Loucy (cell line): ENCODE results near the gene RGS16.

Experiments used
- H2AFZ ChIP-seq: fragments of 200-600 bp; sonication (generic); 2 replicates; pipeline ENCODE4 v1.6.0; 2016; ENCODE audit warnings: antibody characterized with exemption, mild to moderate bottlenecking, low read length, moderate library complexity
- H3F3A ChIP-seq: fragments of 200-600 bp; 2 replicates; pipeline ENCODE4 v1.6.0; 2016; ENCODE audit warnings: antibody characterized with exemption, low read depth, mild to moderate bottlenecking
- H3K27me3 ChIP-seq: fragments of 200-600 bp; sonication (generic); 2 replicates; pipeline ENCODE4 v1.6.1; 2014; ENCODE audit warnings: low read length, mild to moderate bottlenecking; ENCODE audit not compliant: insufficient read depth, poor library complexity, severe bottlenecking
- H3K36me3 ChIP-seq: fragments of 200-600 bp; sonication (generic); 2 replicates; pipeline ENCODE4 v1.6.1; 2016; ENCODE audit warnings: low read length; ENCODE audit not compliant: insufficient read depth
- H3K4me1 ChIP-seq: fragments of 200-600 bp; sonication (generic); 2 replicates; pipeline ENCODE4 v1.5.1; 2014; ENCODE audit warnings: low read length, mild to moderate bottlenecking; ENCODE audit not compliant: insufficient read depth, poor library complexity, severe bottlenecking
- H3K4me2 ChIP-seq: fragments of 200-600 bp; sonication (generic); 2 replicates; pipeline ENCODE4 v1.6.0; 2014; ENCODE audit warnings: antibody characterized with exemption, low read length, low read depth, mild to moderate bottlenecking; ENCODE audit not compliant: poor library complexity, severe bottlenecking
- H3K4me3 ChIP-seq: fragments of 200-600 bp; sonication (generic); 2 replicates; pipeline ENCODE4 v1.5.1; 2014; ENCODE audit warnings: low read length, mild to moderate bottlenecking, mixed read lengths; ENCODE audit not compliant: poor library complexity, severe bottlenecking
- H3K79me2 ChIP-seq: fragments of 200-600 bp; sonication (generic); 2 replicates; pipeline ENCODE4 v1.6.1; 2014; ENCODE audit warnings: low read length; ENCODE audit not compliant: insufficient read depth
- H3K9ac ChIP-seq: fragments of 200-600 bp; sonication (generic); 2 replicates; pipeline ENCODE4 v1.6.0; 2014; ENCODE audit warnings: mild to moderate bottlenecking, low read depth, low read length, moderate library complexity; ENCODE audit not compliant: poor library complexity, severe bottlenecking
- H3K9me2 ChIP-seq: fragments of 200-600 bp; sonication (generic); replicated peaks from 2 replicates; pipeline ENCODE4 v1.6.1; 2016; ENCODE audit warnings: low read depth, low read length, mixed read lengths
- H3K9me3 ChIP-seq: fragments of 200-600 bp; sonication (generic); 2 replicates; pipeline ENCODE4 v1.6.1; 2014; ENCODE audit warnings: mild to moderate bottlenecking, antibody characterized with exemption, low read length, low read depth; ENCODE audit not compliant: insufficient read depth
- H4K20me1 ChIP-seq: fragments of 200-600 bp; sonication (generic); 2 replicates; pipeline ENCODE4 v1.6.0; 2014; ENCODE audit warnings: antibody characterized with exemption, low read length, mild to moderate bottlenecking; ENCODE audit not compliant: insufficient read depth, poor library complexity, severe bottlenecking
- EZH2phosphoT487 ChIP-seq: fragments of 200-600 bp; IDR thresholded peaks from 2 replicates; pipeline ENCODE4 v1.6.1; 2018; ENCODE audit warnings: antibody characterized with exemption, mild to moderate bottlenecking, moderate library complexity, borderline replicate concordance
- TF ChIP-seq, protein P1 (sequence below): fragments of 200-600 bp; sonication (generic); conservative IDR thresholded peaks from 2 replicates; pipeline ENCODE4 v1.5.1; 2014; ENCODE audit warnings: mild to moderate bottlenecking, antibody characterized with exemption, low read length

RGS16 gene

DNA sequence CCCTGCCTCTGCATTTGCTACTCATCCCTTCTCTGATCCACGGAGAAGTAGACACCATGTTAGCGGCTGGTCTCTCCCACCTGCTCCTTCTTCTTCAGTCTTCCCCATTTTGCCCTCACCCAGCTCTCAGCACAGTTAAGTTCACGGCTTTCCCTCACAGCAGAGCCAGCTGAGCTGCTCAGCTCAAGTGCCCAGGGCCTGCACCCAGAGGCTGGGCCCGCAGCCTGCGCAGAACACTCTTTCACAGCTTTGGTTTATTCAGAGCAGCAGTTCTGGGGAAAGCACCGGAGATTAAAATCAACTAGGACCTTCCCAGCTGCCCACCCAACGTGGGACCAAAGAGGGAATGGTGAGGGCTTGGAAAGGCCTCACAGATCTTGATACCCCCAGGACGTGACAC, 38.3 kb upstream of the RGS16 start:
- H3K27me3 ChIP-seq: no peaks in the 10 kb centered on the region
- H4K20me1 ChIP-seq: no peaks in the 10 kb centered on the region
- no peak overlapping the region for H2AFZ ChIP-seq
- H3K9me3 ChIP-seq: no peaks in the 10 kb centered on the region
- H3K79me2 ChIP-seq: no peaks in the 10 kb centered on the region
- TF ChIP-seq, protein P1, sequence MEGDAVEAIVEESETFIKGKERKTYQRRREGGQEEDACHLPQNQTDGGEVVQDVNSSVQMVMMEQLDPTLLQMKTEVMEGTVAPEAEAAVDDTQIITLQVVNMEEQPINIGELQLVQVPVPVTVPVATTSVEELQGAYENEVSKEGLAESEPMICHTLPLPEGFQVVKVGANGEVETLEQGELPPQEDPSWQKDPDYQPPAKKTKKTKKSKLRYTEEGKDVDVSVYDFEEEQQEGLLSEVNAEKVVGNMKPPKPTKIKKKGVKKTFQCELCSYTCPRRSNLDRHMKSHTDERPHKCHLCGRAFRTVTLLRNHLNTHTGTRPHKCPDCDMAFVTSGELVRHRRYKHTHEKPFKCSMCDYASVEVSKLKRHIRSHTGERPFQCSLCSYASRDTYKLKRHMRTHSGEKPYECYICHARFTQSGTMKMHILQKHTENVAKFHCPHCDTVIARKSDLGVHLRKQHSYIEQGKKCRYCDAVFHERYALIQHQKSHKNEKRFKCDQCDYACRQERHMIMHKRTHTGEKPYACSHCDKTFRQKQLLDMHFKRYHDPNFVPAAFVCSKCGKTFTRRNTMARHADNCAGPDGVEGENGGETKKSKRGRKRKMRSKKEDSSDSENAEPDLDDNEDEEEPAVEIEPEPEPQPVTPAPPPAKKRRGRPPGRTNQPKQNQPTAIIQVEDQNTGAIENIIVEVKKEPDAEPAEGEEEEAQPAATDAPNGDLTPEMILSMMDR: no peak
- TF ChIP-seq EZH2phosphoT487: no peak
- H3F3A ChIP-seq: no peaks in the 10 kb centered on the region
- H3K4me1 ChIP-seq: no peaks in the 10 kb centered on the region
- no peaks in the 10 kb centered on the region for H3K9me2 ChIP-seq
- H3K4me3 ChIP-seq: no peak overlapping the region
- no peak overlapping the region for H3K9ac ChIP-seq
- H3K36me3 ChIP-seq: no peaks in the 10 kb centered on the region
- no peak overlapping the region for H3K4me2 ChIP-seq

DNA sequence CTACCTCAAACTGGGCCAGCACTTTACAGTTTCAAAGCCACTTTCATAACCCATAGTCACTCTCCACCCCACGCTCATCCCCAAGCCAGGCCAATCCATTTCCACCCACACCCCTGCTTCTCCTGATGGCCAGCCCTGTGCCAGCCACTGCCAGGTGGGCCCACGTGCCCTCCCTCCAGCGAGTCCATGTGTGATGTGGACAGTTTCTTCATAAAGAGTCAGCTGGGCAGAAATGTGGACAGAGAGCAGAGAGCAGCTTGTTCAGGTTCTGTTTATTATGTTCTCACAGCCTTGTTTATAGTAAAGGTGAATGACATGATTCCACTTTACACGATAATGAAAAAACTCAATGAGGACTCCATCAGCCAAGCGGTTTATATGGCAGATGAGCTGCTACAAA, 37.4 kb upstream of the RGS16 start:
- no peak for TF ChIP-seq EZH2phosphoT487
- TF ChIP-seq, protein P1: no peak
- no peaks in the 10 kb centered on the region for H3K36me3 ChIP-seq

DNA sequence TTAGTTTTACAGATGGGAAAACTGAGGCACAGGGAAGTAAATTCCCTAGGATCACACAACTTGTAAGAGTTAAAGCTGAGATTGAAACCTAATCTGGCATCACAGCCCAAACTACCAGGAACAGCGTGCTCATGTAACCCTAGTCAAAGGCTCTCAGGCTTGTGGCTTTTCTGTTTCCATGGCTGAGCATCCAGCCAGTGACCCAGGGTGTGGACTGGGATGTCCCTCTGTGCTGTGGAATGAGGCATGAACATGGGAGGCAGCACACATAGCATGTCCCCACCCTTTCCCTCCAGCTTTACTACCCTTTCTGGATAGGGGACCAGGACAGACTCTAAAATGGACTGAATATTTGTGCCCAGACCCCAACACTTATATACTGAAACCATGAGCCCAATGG, 35.1 kb upstream of the RGS16 start:
- no peak overlapping the region for H2AFZ ChIP-seq
- H4K20me1 ChIP-seq: no peaks in the 10 kb centered on the region
- H3F3A ChIP-seq: no peaks in the 10 kb centered on the region
- no peaks in the 10 kb centered on the region for H3K36me3 ChIP-seq
- no peaks in the 10 kb centered on the region for H3K79me2 ChIP-seq
- no peaks in the 10 kb centered on the region for H3K27me3 ChIP-seq
- H3K4me3 ChIP-seq: no peak overlapping the region
- no peak overlapping the region for H3K4me2 ChIP-seq
- H3K4me1 ChIP-seq: no peaks in the 10 kb centered on the region
- H3K9ac ChIP-seq: no peak overlapping the region
- TF ChIP-seq, protein P1: no peak
- no peak for TF ChIP-seq EZH2phosphoT487
- H3K9me3 ChIP-seq: no peaks in the 10 kb centered on the region
- H3K9me2 ChIP-seq: no peaks in the 10 kb centered on the region

More for the DNA sequence above, 37.4 kb upstream of the RGS16 start:
- Histone ChIP-seq H3K9me3 (no peaks in the 10 kb centered on the region), H3K4me2 (no peak overlapping the region), H3K79me2 (no peaks in the 10 kb centered on the region), H3K9ac (no peak overlapping the region), H4K20me1 (no peaks in the 10 kb centered on the region), H3K9me2 (no peaks in the 10 kb centered on the region), H3K4me3 (no peak overlapping the region), H3K4me1 (no peaks in the 10 kb centered on the region), H3K27me3 (no peaks in the 10 kb centered on the region), H3F3A (no peaks in the 10 kb centered on the region), H2AFZ (no peak overlapping the region)
